Fibroblast of lung (primary cell): Measurements from ENCODE around the gene EPS8L3. TPM values are rescaled to one million over a fixed set of nuclear protein-coding genes. Genes with fewer than 3 reads are reported as not detected.

Experiments used
- DNase-seq, 2 donors: peaks; one replicate each; pipeline versions ENCODE4 v3.0.0 to v3.0.0-alpha.2; 2010; ENCODE audit warnings: low read depth in 2 of 2
- H2AFZ ChIP-seq: 2 replicates; pipeline ENCODE4 v1.5.1; 2012; ENCODE audit warnings: low read length, control low read depth, inconsistent platforms
- H3K27ac ChIP-seq: 2 replicates; pipeline ENCODE4 v1.5.1; 2011; ENCODE audit warnings: low read length, control low read depth; ENCODE audit not compliant: insufficient read depth
- H3K27me3 ChIP-seq: 2 replicates; pipeline ENCODE4 v1.5.1; 2011; ENCODE audit warnings: mild to moderate bottlenecking, low read length; ENCODE audit not compliant: control insufficient read depth, insufficient read depth
- H3K36me3 ChIP-seq: 2 replicates; pipeline ENCODE4 v1.5.1; 2011; ENCODE audit warnings: low read length; ENCODE audit not compliant: control insufficient read depth, insufficient read depth
- H3K4me1 ChIP-seq: 2 replicates; pipeline ENCODE4 v1.5.1; 2011; ENCODE audit warnings: low read length; ENCODE audit not compliant: control insufficient read depth, insufficient read depth; ENCODE audit errors: extremely low read depth
- H3K4me2 ChIP-seq: 2 replicates; pipeline ENCODE4 v1.5.1; 2011; ENCODE audit warnings: low read length, control low read depth; ENCODE audit not compliant: insufficient read depth; ENCODE audit errors: extremely low read depth
- H3K4me3 ChIP-seq, 4 experiments: fragments of 200-600 bp in 1 of 4; sonication (generic) in 1 of 4; replicated peaks in 1 of 4; 2 replicates each; pipeline ENCODE4 v1.5.1; 2011 to 2016; ENCODE audit warnings: low read length in 4 of 4, low read depth in 3 of 4, mild to moderate bottlenecking in 3 of 4, control low read depth in 2 of 4, inconsistent platforms in 1 of 4, mixed read lengths in 1 of 4; ENCODE audit not compliant: insufficient read depth in 1 of 4; ENCODE audit errors: control extremely low read depth in 1 of 4
- H3K79me2 ChIP-seq: 2 replicates; pipeline ENCODE4 v1.5.1; 2012; ENCODE audit warnings: mild to moderate bottlenecking, low read length, inconsistent platforms; ENCODE audit not compliant: control insufficient read depth, insufficient read depth
- H3K9ac ChIP-seq: 2 replicates; pipeline ENCODE4 v1.5.1; 2011; ENCODE audit warnings: mild to moderate bottlenecking, low read length, control low read depth; ENCODE audit not compliant: insufficient read depth
- H3K9me3 ChIP-seq: 2 replicates; pipeline ENCODE4 v1.5.1; 2012; ENCODE audit warnings: low read depth, low read length; ENCODE audit not compliant: control insufficient read depth, insufficient read depth
- H4K20me1 ChIP-seq: 2 replicates; pipeline ENCODE4 v1.5.1; 2011; ENCODE audit warnings: low read length; ENCODE audit not compliant: control insufficient read depth, insufficient read depth; ENCODE audit errors: extremely low read depth
- CTCF ChIP-seq, 2 donors: IDR thresholded peaks in 1 of 2; conservative IDR thresholded peaks in 1 of 2; 1 replicate in 1 of 2; 2 replicates in 1 of 2; pipeline ENCODE4 v1.5.1; 2011 to 2012; ENCODE audit warnings: low read length in 2 of 2, control low read depth in 1 of 2, inconsistent platforms in 1 of 2, low read depth in 1 of 2, mild to moderate bottlenecking in 1 of 2
- EZH2 ChIP-seq: IDR thresholded peaks from 2 replicates; pipeline ENCODE4 v1.5.1; 2012; ENCODE audit warnings: low read length, control low read depth, mild to moderate bottlenecking; ENCODE audit errors: missing control alignments
- polyA plus RNA-seq, 2 donors: library from polyadenylated mRNA; depleted of rRNA in 1 of 2; stranded (reverse) in 1 of 2; unstranded in 1 of 2; fragments of >200 nt; gene quantifications; 2 replicates each; pipeline ENCODE4 v1.2.1, GENCODE V29; 2011 to 2012; ENCODE audit warnings: missing spikeins in 1 of 2
- total RNA-seq: library from RNA; depleted of rRNA; stranded (reverse); fragments of >200 nt; gene quantifications from 2 replicates; pipeline ENCODE4 v1.2.1, GENCODE V29; 2014

Gene EPS8L3
- total and polyA plus RNA-seq, 2 donors (not counting 1 experiment from before 2014, with no cell fraction given), result not detected

- no peak for DNase-seq
Measured at GRCh38 chr1:109784551-109785252, 21.0 kb upstream of the EPS8L3 start.

GRCh38 chr1:109783436-109783835, 19.7 kb upstream of the EPS8L3 start:
- H2AFZ ChIP-seq, result no peak overlapping the region
- H3K36me3 ChIP-seq, result no peaks in the 10 kb centered on the region
- H3K9me3 ChIP-seq, result no peaks in the 10 kb centered on the region
- no peak overlapping the region for H3K27ac ChIP-seq
- peaks cover 12% of the 10 kb centered on the region for H3K4me1 ChIP-seq
- no peaks in the 10 kb centered on the region for H4K20me1 ChIP-seq
- no peak overlapping the region for H3K9ac ChIP-seq
- DNase-seq, result peak; percentile 76 to 87
- no peak overlapping the region for H3K4me3 ChIP-seq
- no peak for TF ChIP-seq EZH2
- no peak for TF ChIP-seq CTCF (conservative IDR thresholded peaks at IDR 0.05 in 1 of 2, IDR thresholded peaks at IDR 0.05 in 1 of 2; ENCODE audit: low read depth in 1 of 2, low read length in 2 of 2)
- no peaks in the 10 kb centered on the region for H3K79me2 ChIP-seq
- H3K27me3 ChIP-seq, result no peaks in the 10 kb centered on the region
- H3K4me2 ChIP-seq, result no peak overlapping the region

More at GRCh38 chr1:109784551-109785252, 21.0 kb upstream of the EPS8L3 start:
- no peaks in the 10 kb centered on the region for H3K9me3 ChIP-seq
- no peak overlapping the region for H3K9ac ChIP-seq
- no peak overlapping the region for H3K4me3 ChIP-seq
- no peak overlapping the region for H3K27ac ChIP-seq
- TF ChIP-seq EZH2, result no peak
- TF ChIP-seq CTCF (conservative IDR thresholded peaks at IDR 0.05 in 1 of 2, IDR thresholded peaks at IDR 0.05 in 1 of 2; ENCODE audit: low read depth in 1 of 2, low read length in 2 of 2), result no peak
- no peak overlapping the region for H2AFZ ChIP-seq
- H3K36me3 ChIP-seq, result no peaks in the 10 kb centered on the region
- H3K79me2 ChIP-seq, result no peaks in the 10 kb centered on the region
- H3K4me2 ChIP-seq, result no peak overlapping the region
- H4K20me1 ChIP-seq, result no peaks in the 10 kb centered on the region
- no peaks in the 10 kb centered on the region for H3K27me3 ChIP-seq
- H3K4me1 ChIP-seq, result peaks cover 12% of the 10 kb centered on the region

GRCh38 chr1:109782927-109783326, 19.2 kb upstream of the EPS8L3 start:
- no peak overlapping the region for H3K4me3 ChIP-seq
- no peaks in the 10 kb centered on the region for H3K36me3 ChIP-seq
- no peak for DNase-seq
- no peaks in the 10 kb centered on the region for H3K9me3 ChIP-seq
- no peak overlapping the region for H2AFZ ChIP-seq
- H3K9ac ChIP-seq, result no peak overlapping the region
- no peaks in the 10 kb centered on the region for H3K27me3 ChIP-seq
- no peaks in the 10 kb centered on the region for H4K20me1 ChIP-seq
- H3K27ac ChIP-seq, result no peak overlapping the region
- TF ChIP-seq CTCF (conservative IDR thresholded peaks at IDR 0.05 in 1 of 2, IDR thresholded peaks at IDR 0.05 in 1 of 2; ENCODE audit: low read depth in 1 of 2, low read length in 2 of 2) (no peak), EZH2 (no peak)
- no peak overlapping the region for H3K4me2 ChIP-seq
- H3K4me1 ChIP-seq, result peaks cover 12% of the 10 kb centered on the region
- no peaks in the 10 kb centered on the region for H3K79me2 ChIP-seq
